22Rv1 (cell line): ENCODE measurements around the gene ITM2C.

ENCODE experiments used
- H3K27ac ChIP-seq: fragments of 450-650 bp; 2 replicates; pipeline ENCODE4 v1.5.1; 2017
- CTCF ChIP-seq: fragments of 450-650 bp; IDR thresholded peaks from 2 replicates; pipeline ENCODE4 v1.5.1; 2017; ENCODE audit warnings: mild to moderate bottlenecking
- ZFX ChIP-seq: fragments of 450-650 bp; IDR thresholded peaks from 2 replicates; pipeline ENCODE4 v1.6.1; 2017; ENCODE audit warnings: antibody characterized with exemption, borderline replicate concordance

ITM2C gene

GRCh38 chr2:230830428-230830827 lies 34.3 kb upstream of the ITM2C start:
- TF ChIP-seq CTCF: no peak
- TF ChIP-seq ZFX: no peak
- H3K27ac ChIP-seq: no peak overlapping the region

GRCh38 chr2:230840301-230840700 lies 24.4 kb upstream of the ITM2C start:
- no peak overlapping the region for H3K27ac ChIP-seq
- no peak for TF ChIP-seq CTCF

GRCh38 chr2:230842473-230842872 lies 22.3 kb upstream of the ITM2C start:
- H3K27ac ChIP-seq: no peak overlapping the region

GRCh38 chr2:230843132-230843531 lies 21.6 kb upstream of the ITM2C start:
- no peak overlapping the region for H3K27ac ChIP-seq
- no peak for TF ChIP-seq CTCF
- TF ChIP-seq ZFX: no peak

More at GRCh38 chr2:230842473-230842872, 22.3 kb upstream of the ITM2C start:
- TF ChIP-seq ZFX (no peak), CTCF (no peak)

- TF ChIP-seq CTCF (no peak), ZFX (no peak)
Measured at GRCh38 chr2:230846360-230846759, 18.4 kb upstream of the ITM2C start.

GRCh38 chr2:230847883-230848388 lies 16.8 kb upstream of the ITM2C start:
- TF ChIP-seq ZFX (no peak), CTCF (peak; percentile 94)
- no peak overlapping the region for H3K27ac ChIP-seq

More at GRCh38 chr2:230846360-230846759, 18.4 kb upstream of the ITM2C start:
- H3K27ac ChIP-seq: no peak overlapping the region

GRCh38 chr2:230849633-230850357 lies 14.9 kb upstream of the ITM2C start:
- H3K27ac ChIP-seq: no peak overlapping the region
- TF ChIP-seq ZFX: no peak
- TF ChIP-seq CTCF: peak; percentile 95
